Ovary (tissue), 9 donors: Measurements from ENCODE around the gene SALL4. TPM values are rescaled to one million over a fixed set of nuclear protein-coding genes. Genes with fewer than 3 reads are reported as not detected.
A peak's percentile ranks its signal among the peaks of the same experiment; 100 is the strongest.

Experiments used
- DNase-seq, 5 donors: peaks; one replicate each; pipeline ENCODE4 v3.0.0-alpha.2; 2019 to 2020
- H3K27ac ChIP-seq, 2 donors: fragments of 200-600 bp; one replicate each; pipeline versions ENCODE4 v1.5.1 to v1.8.0; 2019 to 2022
- H3K27me3 ChIP-seq: fragments of 200-600 bp; one replicate; pipeline ENCODE4 v1.8.0; 2022
- H3K36me3 ChIP-seq: fragments of 200-600 bp; sonication (generic); one replicate; pipeline ENCODE4 v1.5.1; 2019
- H3K4me1 ChIP-seq: one replicate; pipeline ENCODE4 v1.8.1; 2013; ENCODE audit warnings: mild to moderate bottlenecking, moderate library complexity; ENCODE audit not compliant: insufficient read depth
- H3K4me3 ChIP-seq: fragments of 200-600 bp; sonication (generic); one replicate; pipeline ENCODE4 v1.5.1; 2017
- H3K9me3 ChIP-seq, 2 donors: fragments of 200-600 bp in 1 of 2; sonication (generic) in 1 of 2; one replicate each; pipeline versions ENCODE4 v1.5.1 to v1.8.1; 2013 to 2019; ENCODE audit warnings: mild to moderate bottlenecking in 1 of 2, moderate library complexity in 1 of 2
- EP300 ChIP-seq: sonication (generic); formaldehyde crosslinking; IDR thresholded peaks from one replicate; pipeline ENCODE4 v1.6.1; 2017; ENCODE audit warnings: antibody characterized with exemption
- POLR2A ChIP-seq: fragments of 450-650 bp; IDR thresholded peaks from one replicate; pipeline ENCODE4 v1.6.1; 2017; ENCODE audit warnings: antibody characterized with exemption, mild to moderate bottlenecking, moderate library complexity
- WGBS, 3 donors: extraction: QIAGEN DNeasy Blood & Tissue Kit in 1 of 3; methylation state at CpG; one replicate each; pipeline versions ENCODE4 v1.1.5 to v1.1.7; 2013 to 2017; 5-methylcytosine and 5-hydroxymethylcytosine counted together
- intact Hi-C, 4 donors: fragments of 100-400 bp; cut with DNase I; formaldehyde crosslinking; loops; one replicate each; pipeline versions ENCODE4 v1.11.0 to v1.15.1; 2022 to 2023
- polyA plus RNA-seq, 2 donors: library from polyadenylated mRNA; stranded (reverse); fragments of 200-250 nt in 1 of 2; fragments of 350-450 nt in 1 of 2; fragmentation: Illumina TruSeq in 1 of 2; extraction: RNeasy Lipid Tissue Mini Kit (QIAGEN cat#74804) in 1 of 2; gene quantifications; one replicate each; pipeline ENCODE4 v1.2.3, GENCODE V29; 2013 to 2014
- total RNA-seq, 7 donors: library from RNA; depleted of rRNA in 2 of 7; stranded (reverse); fragments of >200 nt in 2 of 7; fragmentation: NEBNext Ultra II Directional in 3 of 7; extraction: Animal tissue kit (Norgen Biotek cat#: 25700) in 3 of 7; gene quantifications; one replicate each; pipeline versions ENCODE4 v1.1.0 to v1.2.4, GENCODE V29; 2016 to 2023
- TF ChIP-seq, protein P1 (sequence below), 3 donors: fragments of 450-650 bp in 2 of 3; fragments of 200-600 bp in 1 of 3; IDR thresholded peaks; one replicate each; pipeline versions ENCODE4 v1.5.1 to v1.8.0; 2016 to 2022; ENCODE audit warnings: antibody characterized with exemption in 3 of 3, mild to moderate bottlenecking in 1 of 3
- donor health status: DM: no; HTN: no; CAD: no; lungs with moderate emphysema.
- donor health status: DM: no; HTN: no; CAD: no.
- donor health status: Bipolar disorder and iron deficiency.
- donor health status: DM: yes; HTN: yes; CAD: no.
- donor health status: DM: no; HTN: no; CAD: no.
- donor health status: DM: yes; HTN: yes; CAD: no.

Gene SALL4
- total and polyA plus RNA-seq, 9 donors = 0.03 to 0.57 (median 0.27) TPM; not detected in 3

- H3K4me3 ChIP-seq = no peak overlapping the region
- no peaks in the 10 kb centered on the region for H3K36me3 ChIP-seq
- H3K27ac ChIP-seq = no peak overlapping the region
- peaks cover 5% of the 10 kb centered on the region for H3K4me1 ChIP-seq
- WGBS, 3 donors = 5 to 7% (median 7%) methylated on average over 8 of the region's 8 CpGs
- TF ChIP-seq, protein P1, sequence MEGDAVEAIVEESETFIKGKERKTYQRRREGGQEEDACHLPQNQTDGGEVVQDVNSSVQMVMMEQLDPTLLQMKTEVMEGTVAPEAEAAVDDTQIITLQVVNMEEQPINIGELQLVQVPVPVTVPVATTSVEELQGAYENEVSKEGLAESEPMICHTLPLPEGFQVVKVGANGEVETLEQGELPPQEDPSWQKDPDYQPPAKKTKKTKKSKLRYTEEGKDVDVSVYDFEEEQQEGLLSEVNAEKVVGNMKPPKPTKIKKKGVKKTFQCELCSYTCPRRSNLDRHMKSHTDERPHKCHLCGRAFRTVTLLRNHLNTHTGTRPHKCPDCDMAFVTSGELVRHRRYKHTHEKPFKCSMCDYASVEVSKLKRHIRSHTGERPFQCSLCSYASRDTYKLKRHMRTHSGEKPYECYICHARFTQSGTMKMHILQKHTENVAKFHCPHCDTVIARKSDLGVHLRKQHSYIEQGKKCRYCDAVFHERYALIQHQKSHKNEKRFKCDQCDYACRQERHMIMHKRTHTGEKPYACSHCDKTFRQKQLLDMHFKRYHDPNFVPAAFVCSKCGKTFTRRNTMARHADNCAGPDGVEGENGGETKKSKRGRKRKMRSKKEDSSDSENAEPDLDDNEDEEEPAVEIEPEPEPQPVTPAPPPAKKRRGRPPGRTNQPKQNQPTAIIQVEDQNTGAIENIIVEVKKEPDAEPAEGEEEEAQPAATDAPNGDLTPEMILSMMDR (IDR thresholded peaks at IDR 0.05) = no peak
- TF ChIP-seq POLR2A (no peak), EP300 (no peak)
- H3K27me3 ChIP-seq = no peaks in the 10 kb centered on the region
- intact Hi-C loops = loop anchor here in 1 of 4 donors (10.0 kb wide), 1 partner anchor 283 kb away; no protein-coding TSS in a partner anchor
- H3K9me3 ChIP-seq = no peaks in the 10 kb centered on the region
- no peak for DNase-seq
Observed at GRCh38 chr20:51801823-51802123, 548 bp downstream of the SALL4 start.

DNA sequence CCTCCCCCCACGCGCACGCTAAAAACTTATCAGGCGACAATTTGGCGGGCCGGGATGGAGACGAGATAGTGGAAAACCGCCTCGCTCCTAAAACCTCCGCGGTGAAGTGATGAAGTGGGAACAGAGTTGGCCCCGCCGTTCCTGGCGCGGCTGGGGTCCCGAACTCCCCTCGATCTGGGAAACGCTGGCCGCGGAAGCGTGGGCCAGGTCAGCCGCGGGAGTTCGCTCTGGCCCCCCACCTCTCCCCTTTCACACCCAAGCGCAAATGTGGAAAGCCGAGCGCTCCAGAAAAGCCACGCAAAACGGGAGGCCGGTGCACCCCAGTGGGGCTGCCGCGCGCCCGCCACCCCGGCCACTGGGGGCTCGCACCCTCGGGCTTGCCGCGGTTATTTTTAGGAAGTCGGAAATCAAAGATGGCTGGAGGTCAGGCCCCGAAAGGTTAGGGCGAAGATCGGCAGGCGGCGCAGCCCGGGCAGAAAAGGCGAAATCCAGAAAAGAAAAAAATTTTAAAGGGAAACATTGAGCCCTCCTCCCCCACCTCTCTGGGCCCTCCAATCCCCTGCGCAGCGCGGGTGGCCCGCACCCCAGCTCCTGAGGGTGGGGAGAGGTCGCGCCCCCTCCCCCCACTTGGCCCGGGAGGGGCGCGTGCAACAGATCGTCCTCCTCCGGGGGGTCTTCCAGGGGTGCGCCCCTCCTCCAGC is 1.0 kb downstream of the SALL4 start:
- TF ChIP-seq, protein P1 (IDR thresholded peaks at IDR 0.05) = no peak
- TF ChIP-seq EP300 (no peak), POLR2A (no peak)
- no peak overlapping the region for H3K27ac ChIP-seq
- intact Hi-C loops = loop anchor here in 1 of 4 donors (10.0 kb wide), 1 partner anchor 284 kb away; no protein-coding TSS in a partner anchor
- H3K36me3 ChIP-seq = no peaks in the 10 kb centered on the region
- no peaks in the 10 kb centered on the region for H3K9me3 ChIP-seq
- H3K4me3 ChIP-seq = peak overlapping the region; percentile 1
- no peak for DNase-seq
- no peaks in the 10 kb centered on the region for H3K27me3 ChIP-seq
- H3K4me1 ChIP-seq = peaks cover 5% of the 10 kb centered on the region
- WGBS, 3 donors = 0 to 1% (median 0%) methylated on average over 48 to 59 of the region's 59 CpGs

DNA sequence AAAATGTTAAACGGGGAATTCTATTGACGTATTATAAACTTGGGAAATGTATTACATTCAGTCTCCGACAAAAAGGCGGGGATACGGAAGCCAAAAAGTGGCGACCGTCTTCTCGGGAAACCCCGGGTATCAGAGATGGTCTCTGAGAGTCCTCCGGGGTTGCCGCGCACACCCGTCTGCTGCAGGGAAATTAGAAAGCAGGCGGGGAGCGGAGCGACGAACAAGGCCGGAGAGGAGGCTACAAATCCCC is 1.5 kb downstream of the SALL4 start:
- Histone ChIP-seq H3K9me3 (no peaks in the 10 kb centered on the region), H3K4me3 (peak overlapping the region; percentile 1), H3K4me1 (peaks cover 5% of the 10 kb centered on the region), H3K27ac (no peak overlapping the region), H3K27me3 (no peaks in the 10 kb centered on the region), H3K36me3 (no peaks in the 10 kb centered on the region)
- intact Hi-C loops = loop anchor here in 1 of 4 donors (10.0 kb wide), 1 partner anchor 284 kb away; no protein-coding TSS in a partner anchor
- no peak for DNase-seq
- TF ChIP-seq POLR2A = no peak
- TF ChIP-seq, protein P1 (IDR thresholded peaks at IDR 0.05) = no peak
- WGBS, 3 donors = 0 to 1% (median 1%) methylated on average over 18 of the region's 18 CpGs

DNA sequence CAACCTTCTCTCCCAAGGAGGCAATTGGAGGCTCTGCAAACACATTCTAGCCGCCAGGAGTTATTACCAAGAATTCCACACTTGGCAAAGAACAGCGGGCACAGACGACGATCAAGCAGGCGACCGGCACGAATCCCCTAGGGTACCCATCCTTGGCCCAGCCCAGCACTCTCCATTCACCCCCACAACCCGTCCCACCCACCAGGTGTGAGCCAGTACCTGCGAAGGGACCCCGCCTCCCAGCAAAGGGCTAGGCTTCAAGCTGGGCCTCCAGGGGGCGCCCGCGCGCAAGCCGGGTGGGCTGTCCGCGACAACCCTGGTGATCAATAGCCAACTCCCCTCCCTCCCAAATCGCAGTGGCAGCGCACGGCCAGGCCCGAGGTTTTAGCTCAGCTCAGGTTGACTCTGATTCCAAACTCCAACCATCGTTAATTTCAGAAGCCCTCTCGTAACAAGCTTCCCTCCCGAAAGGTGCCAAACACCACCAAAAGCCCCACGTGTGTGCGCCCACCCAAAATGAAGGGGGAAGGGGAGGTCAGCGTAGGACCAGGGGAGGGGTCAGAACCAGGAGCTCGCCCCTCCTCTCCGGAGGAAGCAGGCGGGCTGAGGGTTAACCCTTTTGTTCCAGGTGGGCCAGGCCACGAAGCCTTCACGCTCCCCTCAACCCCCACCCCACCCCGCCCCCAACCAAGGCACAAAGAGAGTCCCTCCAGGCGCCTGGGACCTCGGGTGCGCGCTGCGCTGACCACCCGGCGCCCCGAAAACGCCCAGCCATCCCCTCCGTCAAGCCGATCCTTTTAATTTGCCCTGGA is 2.1 kb downstream of the SALL4 start:
- no peaks in the 10 kb centered on the region for H3K27me3 ChIP-seq
- peaks cover 5% of the 10 kb centered on the region for H3K4me1 ChIP-seq
- no peaks in the 10 kb centered on the region for H3K9me3 ChIP-seq
- no peak for TF ChIP-seq EP300
- TF ChIP-seq, protein P1 (IDR thresholded peaks at IDR 0.05) = peak in 1 of 3 donors; percentile 19
- TF ChIP-seq POLR2A = no peak
- intact Hi-C loops = loop anchor here in 1 of 4 donors (10.0 kb wide), 1 partner anchor 285 kb away; no protein-coding TSS in a partner anchor
- WGBS, 3 donors = 1 to 2% (median 1%) methylated on average over 42 to 44 of the region's 44 CpGs
- no peak overlapping the region for H3K4me3 ChIP-seq
- peak; percentile 13 to 67 (median 40) for DNase-seq
- no peak overlapping the region for H3K27ac ChIP-seq
- no peaks in the 10 kb centered on the region for H3K36me3 ChIP-seq
